GM12872 (cell line): ENCODE measurements around the gene CLEC3B.

Experiments
- TF ChIP-seq, protein P1 (sequence below): IDR thresholded peaks from 3 replicates; pipeline ENCODE4 v1.5.1; 2011; ENCODE audit warnings: low read depth, mild to moderate bottlenecking, low read length, moderate library complexity; ENCODE audit not compliant: insufficient read depth

Gene CLEC3B

DNA sequence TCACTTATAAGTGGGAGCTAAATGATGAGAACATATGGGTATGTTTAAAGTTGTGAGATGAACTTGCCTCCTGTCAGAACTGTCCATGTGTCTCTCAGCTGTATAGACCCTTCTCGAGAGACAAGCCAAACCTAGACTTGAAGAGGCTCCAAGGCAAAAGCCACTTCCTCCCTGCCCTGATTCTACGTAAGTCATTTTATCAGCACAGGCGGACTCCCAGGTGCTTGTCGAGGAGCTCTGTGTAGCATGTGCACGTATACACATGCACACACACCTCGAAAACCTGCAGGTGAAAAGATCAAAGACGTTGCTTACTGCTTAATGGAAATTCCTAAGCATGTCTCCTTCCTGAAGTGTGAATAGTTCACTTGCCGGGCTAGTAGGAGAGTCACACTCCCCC lies 5.6 kb upstream of the CLEC3B start:
- TF ChIP-seq, protein P1, sequence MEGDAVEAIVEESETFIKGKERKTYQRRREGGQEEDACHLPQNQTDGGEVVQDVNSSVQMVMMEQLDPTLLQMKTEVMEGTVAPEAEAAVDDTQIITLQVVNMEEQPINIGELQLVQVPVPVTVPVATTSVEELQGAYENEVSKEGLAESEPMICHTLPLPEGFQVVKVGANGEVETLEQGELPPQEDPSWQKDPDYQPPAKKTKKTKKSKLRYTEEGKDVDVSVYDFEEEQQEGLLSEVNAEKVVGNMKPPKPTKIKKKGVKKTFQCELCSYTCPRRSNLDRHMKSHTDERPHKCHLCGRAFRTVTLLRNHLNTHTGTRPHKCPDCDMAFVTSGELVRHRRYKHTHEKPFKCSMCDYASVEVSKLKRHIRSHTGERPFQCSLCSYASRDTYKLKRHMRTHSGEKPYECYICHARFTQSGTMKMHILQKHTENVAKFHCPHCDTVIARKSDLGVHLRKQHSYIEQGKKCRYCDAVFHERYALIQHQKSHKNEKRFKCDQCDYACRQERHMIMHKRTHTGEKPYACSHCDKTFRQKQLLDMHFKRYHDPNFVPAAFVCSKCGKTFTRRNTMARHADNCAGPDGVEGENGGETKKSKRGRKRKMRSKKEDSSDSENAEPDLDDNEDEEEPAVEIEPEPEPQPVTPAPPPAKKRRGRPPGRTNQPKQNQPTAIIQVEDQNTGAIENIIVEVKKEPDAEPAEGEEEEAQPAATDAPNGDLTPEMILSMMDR = no peak

- TF ChIP-seq, protein P1 = no peak
Observed at GRCh38 chr3:45021524-45022297, 4.4 kb upstream of the CLEC3B start.

DNA sequence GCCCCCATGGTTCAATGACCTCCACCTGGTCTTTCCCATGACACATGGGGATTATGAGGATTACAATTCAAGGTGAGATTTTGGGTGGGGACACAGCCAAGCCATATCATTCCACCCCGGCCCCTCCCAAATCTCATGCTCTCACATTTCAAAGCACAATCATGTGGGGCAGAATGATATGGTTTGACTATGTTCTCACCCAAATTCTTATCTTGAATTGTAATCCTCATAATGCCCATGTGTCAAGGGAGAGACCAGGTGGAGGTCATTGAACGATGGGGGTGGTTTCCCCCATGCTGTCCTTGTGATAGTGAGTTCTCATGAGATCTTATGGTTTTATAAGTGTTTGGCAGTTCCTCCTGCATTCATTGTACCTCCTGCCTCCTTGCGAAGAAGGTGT lies 2.4 kb upstream of the CLEC3B start:
- TF ChIP-seq, protein P1 = no peak

DNA sequence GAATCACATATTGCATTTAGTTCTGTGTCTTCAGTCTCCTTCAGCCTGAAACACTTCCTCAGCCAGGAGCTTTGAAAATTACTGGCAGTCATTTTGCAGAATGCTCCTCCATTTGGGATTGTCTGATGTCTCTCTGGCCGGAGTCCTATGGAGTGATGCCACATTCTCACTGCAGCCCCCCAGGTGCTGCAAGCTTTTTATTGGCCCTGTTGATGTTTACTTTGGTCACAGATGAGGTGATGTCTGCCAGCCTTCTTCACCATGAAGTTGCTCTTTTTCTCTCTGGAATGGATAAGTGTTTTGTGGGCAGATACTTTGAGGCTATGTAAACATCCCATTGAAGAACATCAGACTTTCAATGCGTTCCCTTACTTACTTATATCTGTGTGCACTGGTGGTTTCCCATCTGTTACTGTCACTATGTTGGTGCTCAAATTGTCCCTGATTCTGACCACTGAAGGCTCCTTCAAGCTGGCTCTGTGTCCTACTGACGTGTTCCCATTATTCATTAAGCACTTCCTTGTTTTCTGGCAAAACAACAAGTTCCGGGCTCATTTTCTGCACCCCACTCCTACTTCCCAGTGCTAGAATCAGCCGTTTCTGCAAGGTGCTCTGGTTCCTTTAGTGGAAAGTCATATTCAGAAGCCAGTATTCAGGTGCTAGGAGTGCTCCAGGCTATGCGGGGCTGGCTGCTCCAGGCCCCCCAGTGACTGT lies 1.4 kb upstream of the CLEC3B start:
- TF ChIP-seq, protein P1 = no peak

GRCh38 chr3:45026957-45027356 lies 854 bp downstream of the CLEC3B start:
- TF ChIP-seq, protein P1 = no peak

- TF ChIP-seq, protein P1 = no peak
Observed at GRCh38 chr3:45027441-45027840, 1.3 kb downstream of the CLEC3B start.

- TF ChIP-seq, protein P1 = no peak
Observed at GRCh38 chr3:45029216-45029615, 3.1 kb downstream of the CLEC3B start.
